ENCODE results near the gene BCL7B. TPM values are rescaled to one million over a fixed set of nuclear protein-coding genes. Genes with fewer than 3 reads are reported as not detected.
A peak's percentile ranks its signal among the peaks of the same experiment; 100 is the strongest.

Gene BCL7B
- total and polyA plus RNA-seq, 2 donors (not counting 3 experiments of a cell fraction or from before 2014, with no cell fraction given), result 61.2 to 68.3 TPM

DNA sequence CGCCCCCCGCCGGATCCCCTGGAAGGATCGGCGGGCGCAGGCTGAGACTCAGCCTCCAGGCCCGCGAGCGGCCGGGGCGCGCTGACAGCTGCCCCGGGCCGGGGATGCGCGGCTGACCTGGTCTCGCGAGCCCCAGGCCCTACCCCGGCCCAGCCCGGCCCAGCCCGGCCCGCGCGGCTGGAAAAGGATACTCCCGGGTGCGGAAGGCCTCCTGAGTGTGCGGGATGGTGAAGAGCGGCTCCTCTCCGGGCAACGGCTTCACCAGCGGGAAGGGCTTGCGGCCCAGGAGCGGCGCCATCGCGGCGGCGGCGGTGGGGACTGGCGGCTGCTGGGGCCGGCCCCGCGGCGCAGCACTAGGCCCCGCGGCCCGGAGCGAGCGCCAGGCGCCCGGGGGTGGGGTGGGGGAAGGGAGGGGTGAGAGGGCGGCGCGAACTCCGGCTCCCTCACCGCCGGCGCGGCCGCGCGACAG is 35.8 kb downstream of the BCL7B start:
- H3K27ac ChIP-seq (ENCODE audit: insufficient read depth, low read depth, low read length), result peak overlapping the region; percentile 65
- TF ChIP-seq POLR2A (IDR thresholded peaks at IDR 0.05; ENCODE audit: low read depth, low read length) (no peak), CTCF (IDR thresholded peaks at IDR 0.05; ENCODE audit: extremely low read depth in 1 of 2, insufficient read depth in 1 of 2, low read depth in 1 of 2, low read length in 2 of 2) (no peak)
- BruUV-seq (replicated peaks), result no TSS peak
- no peak for FAIRE-seq
- POLR2A ChIA-PET, result interaction anchor here (0.6 to 1.8 kb wide), 3 partner anchors 35 to 495 kb away, joined by 4 to 8 read pairs (median 5); partner anchors contain the start of genes ABHD11 and BCL7B
- H2AFZ ChIP-seq (ENCODE audit: low read depth, low read length), result peak overlapping the region; percentile 61
- H3K9me3 ChIP-seq (replicated peaks; ENCODE audit: control insufficient read depth, insufficient read depth, low read length), result no peaks in the 10 kb centered on the region
- H3K36me3 ChIP-seq (ENCODE audit: control insufficient read depth in 2 of 2, extremely low read depth in 1 of 2, insufficient read depth in 2 of 2, low read length in 2 of 2), result no peaks in the 10 kb centered on the region
- no peak overlapping the region for H3K4me2 ChIP-seq (ENCODE audit: insufficient read depth, low read length)
- peak overlapping the region; percentile 83 to 91 (median 89) for H3K4me3 ChIP-seq (replicated peaks in 1 of 3; ENCODE audit: insufficient read depth in 1 of 3, low read depth in 1 of 3, low read length in 3 of 3)
- peak overlapping the region; percentile 66 for H3K9ac ChIP-seq (replicated peaks; ENCODE audit: extremely low read depth, insufficient read depth, low read length)
- peaks cover 49% of the 10 kb centered on the region for H3K79me2 ChIP-seq (ENCODE audit: control insufficient read depth, insufficient read depth, low read length)
- DNase-seq (ENCODE audit: low read depth, low spot score), result no peak
- intact Hi-C loops (cut with micrococcal nuclease) (loop anchor here (1.0 to 2.0 kb wide), 4 partner anchors 36 to 213 kb away; partner anchors contain the start of genes BCL7B and TBL2), dilution Hi-C loops (cut with MboI; ENCODE audit: extremely low pct_ligation_motif_present, low sequenced_read_pairs) (no loop called here)
- H3K9me1 ChIP-seq (replicated peaks; ENCODE audit: control insufficient read depth, extremely low read depth, insufficient read depth, low read length), result no peaks in the 10 kb centered on the region
- H3K4me1 ChIP-seq (ENCODE audit: control insufficient read depth, extremely low read depth, insufficient read depth, low read length), result peaks cover 22% of the 10 kb centered on the region
- CTCF ChIA-PET, result interaction anchor here (0.8 to 2.3 kb wide), 6 partner anchors 11 to 204 kb away, joined by 3 to 8 read pairs (median 4); no protein-coding TSS in a partner anchor
- H4K20me1 ChIP-seq (replicated peaks; ENCODE audit: control insufficient read depth, extremely low read depth, insufficient read depth, low read length), result peaks cover 4% of the 10 kb centered on the region
- H3K27me3 ChIP-seq (ENCODE audit: control insufficient read depth in 2 of 2, insufficient read depth in 2 of 2, low read length in 2 of 2), result no peaks in the 10 kb centered on the region

DNA sequence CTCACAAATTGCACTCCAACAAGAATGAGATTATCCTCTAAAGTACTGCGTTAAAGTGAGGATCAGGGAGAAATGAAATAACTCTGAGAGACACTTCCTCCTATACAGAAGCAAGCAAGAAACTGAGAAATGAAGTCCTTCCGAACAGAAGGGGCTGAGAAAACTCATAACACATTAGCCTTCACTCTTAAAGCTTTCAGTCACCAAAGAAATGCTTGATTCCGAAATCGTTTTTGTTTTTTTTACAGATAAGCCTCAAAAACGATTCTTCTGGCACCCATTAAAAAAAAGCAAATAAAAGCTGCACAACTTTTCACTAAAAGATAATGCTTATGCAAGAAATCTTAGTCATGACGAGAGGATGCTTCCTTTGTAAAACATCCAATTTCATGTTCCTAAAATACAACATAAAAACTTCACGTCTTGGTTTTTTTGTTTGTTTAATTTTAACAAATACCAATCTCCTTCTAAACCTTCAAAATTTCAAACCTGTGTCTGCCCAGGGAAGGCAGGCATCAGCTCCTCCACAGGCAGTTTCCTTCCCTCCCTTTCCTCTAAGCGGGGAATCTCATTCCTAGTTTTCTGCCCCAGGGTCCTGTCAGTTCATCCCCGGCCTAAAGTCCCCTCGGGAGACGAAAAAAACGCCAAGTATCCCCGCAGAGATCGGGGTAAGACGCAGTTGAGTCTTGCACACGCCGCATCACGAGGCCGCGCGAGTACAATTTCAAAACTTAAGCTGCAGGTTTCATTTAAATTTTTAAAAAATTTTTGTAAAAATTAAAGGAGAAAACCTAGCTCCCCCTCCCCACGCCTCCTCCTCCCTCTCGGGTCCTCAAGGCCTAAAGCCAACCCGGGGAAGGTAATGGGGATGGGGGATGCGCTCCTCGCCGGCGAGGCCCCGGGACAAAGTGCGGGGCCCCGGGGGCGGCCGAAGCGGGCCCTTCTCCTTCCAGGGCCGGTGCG is 36.5 kb downstream of the BCL7B start:
- H3K4me1 ChIP-seq (ENCODE audit: control insufficient read depth, extremely low read depth, insufficient read depth, low read length), result peaks cover 22% of the 10 kb centered on the region
- H3K27me3 ChIP-seq (ENCODE audit: control insufficient read depth in 2 of 2, insufficient read depth in 2 of 2, low read length in 2 of 2), result no peaks in the 10 kb centered on the region
- no TSS peak for BruUV-seq (replicated peaks)
- POLR2A ChIA-PET, result interaction anchor here (1.8 kb wide), 1 partner anchor 36 kb away, joined by 5 read pairs; the partner anchor contains the start of gene BCL7B
- H4K20me1 ChIP-seq (replicated peaks; ENCODE audit: control insufficient read depth, extremely low read depth, insufficient read depth, low read length), result peaks cover 4% of the 10 kb centered on the region
- H3K4me2 ChIP-seq (ENCODE audit: insufficient read depth, low read length), result peak overlapping the region; percentile 65
- H3K9ac ChIP-seq (replicated peaks; ENCODE audit: extremely low read depth, insufficient read depth, low read length), result peak overlapping the region; percentile 66
- peak; percentile 40 for DNase-seq (ENCODE audit: low read depth, low spot score)
- no peaks in the 10 kb centered on the region for H3K9me1 ChIP-seq (replicated peaks; ENCODE audit: control insufficient read depth, extremely low read depth, insufficient read depth, low read length)
- H2AFZ ChIP-seq (ENCODE audit: low read depth, low read length), result no peak overlapping the region
- H3K79me2 ChIP-seq (ENCODE audit: control insufficient read depth, insufficient read depth, low read length), result peaks cover 56% of the 10 kb centered on the region
- peak overlapping the region; percentile 62 for H3K27ac ChIP-seq (ENCODE audit: insufficient read depth, low read depth, low read length)
- dilution Hi-C loops (cut with MboI; ENCODE audit: extremely low pct_ligation_motif_present, low sequenced_read_pairs) (no loop called here), intact Hi-C loops (cut with micrococcal nuclease) (no loop called here)
- H3K9me3 ChIP-seq (replicated peaks; ENCODE audit: control insufficient read depth, insufficient read depth, low read length), result no peaks in the 10 kb centered on the region
- CTCF ChIA-PET, result interaction anchor here (0.8 to 2.3 kb wide), 7 partner anchors 9 to 214 kb away, joined by 3 to 8 read pairs (median 4); no protein-coding TSS in a partner anchor
- no peak for TF ChIP-seq MAX (IDR thresholded peaks at IDR 0.05; ENCODE audit: insufficient read depth, insufficient read length)
- no peak for TF ChIP-seq CTCF (IDR thresholded peaks at IDR 0.05; ENCODE audit: extremely low read depth in 1 of 2, insufficient read depth in 1 of 2, low read depth in 1 of 2, low read length in 2 of 2)
- TF ChIP-seq JUN (IDR thresholded peaks at IDR 0.05; ENCODE audit: borderline replicate concordance, insufficient read depth, insufficient read length, low read depth), result no peak
- TF ChIP-seq POLR2A (IDR thresholded peaks at IDR 0.05; ENCODE audit: low read depth, low read length), result no peak
- TF ChIP-seq FOS (IDR thresholded peaks at IDR 0.05; ENCODE audit: borderline replicate concordance, insufficient read depth, low read length), result no peak
- TF ChIP-seq GATA2 (IDR thresholded peaks at IDR 0.05; ENCODE audit: insufficient read depth, insufficient read length, low read depth, low read length), result no peak
- TF ChIP-seq POLR2AphosphoS5 (IDR thresholded peaks at IDR 0.05; ENCODE audit: insufficient read depth, low read depth, low read length), result no peak
- TF ChIP-seq EZH2 (IDR thresholded peaks at IDR 0.05; ENCODE audit: borderline replicate concordance, low read depth, low read length, severe bottlenecking), result no peak
- TF ChIP-seq MYC (IDR thresholded peaks at IDR 0.05; ENCODE audit: low read depth, low read length), result no peak
- FAIRE-seq, result peak; percentile 80
- peak overlapping the region; percentile 83 to 91 (median 89) for H3K4me3 ChIP-seq (replicated peaks in 1 of 3; ENCODE audit: insufficient read depth in 1 of 3, low read depth in 1 of 3, low read length in 3 of 3)
- no peaks in the 10 kb centered on the region for H3K36me3 ChIP-seq (ENCODE audit: control insufficient read depth in 2 of 2, extremely low read depth in 1 of 2, insufficient read depth in 2 of 2, low read length in 2 of 2)

Data from endothelial cell of umbilical vein (primary cell).